Pons (tissue), 1 donor: ENCODE data around the gene RGS14.

Source experiments
- DNase-seq: peaks from one replicate; pipeline ENCODE4 v3.0.0-alpha.2; 2016; ENCODE audit warnings: low spot score

RGS14 gene

GRCh38 chr5:177357459-177358351 lies at the start of gene RGS14:
Gene RGS14, plus strand, starts transcription at chr5:177357924. Its CDS starts 101 bp downstream, at chr5:177358025.
- peak; percentile 66 for DNase-seq

- DNase-seq: no peak
Measured at GRCh38 chr5:177308740-177309139, 49.0 kb upstream of the RGS14 start.

- no peak for DNase-seq
Measured at GRCh38 chr5:177309351-177310191, 48.2 kb upstream of the RGS14 start.

- DNase-seq: no peak
Measured at GRCh38 chr5:177310332-177310731, 47.4 kb upstream of the RGS14 start.

GRCh38 chr5:177310757-177311391 lies 46.9 kb upstream of the RGS14 start:
- DNase-seq: no peak

GRCh38 chr5:177311392-177311722 lies 46.4 kb upstream of the RGS14 start:
- no peak for DNase-seq

- peak; percentile 93 for DNase-seq
Measured at GRCh38 chr5:177311723-177312648, 45.7 kb upstream of the RGS14 start, which contains the start of gene MXD3. Gene MXD3, minus strand, starts transcription at chr5:177311898. Its CDS starts 68 bp downstream, at chr5:177311830.

- no peak for DNase-seq
Measured at GRCh38 chr5:177312649-177313181, 45.0 kb upstream of the RGS14 start.

GRCh38 chr5:177313561-177314259 lies 44.0 kb upstream of the RGS14 start:
- no peak for DNase-seq

GRCh38 chr5:177314376-177315342 lies 43.1 kb upstream of the RGS14 start:
- DNase-seq: no peak

- DNase-seq: no peak
Measured at GRCh38 chr5:177315411-177315810, 42.3 kb upstream of the RGS14 start.

GRCh38 chr5:177316005-177316404 lies 41.7 kb upstream of the RGS14 start:
- DNase-seq: no peak

GRCh38 chr5:177317959-177318377 lies 39.8 kb upstream of the RGS14 start:
- DNase-seq: peak; percentile 76

GRCh38 chr5:177319913-177320588 lies 37.7 kb upstream of the RGS14 start:
- no peak for DNase-seq

- peak; percentile 70 for DNase-seq
Measured at GRCh38 chr5:177320879-177321278, 36.8 kb upstream of the RGS14 start.

- no peak for DNase-seq
Measured at GRCh38 chr5:177325868-177326381, 31.8 kb upstream of the RGS14 start.

GRCh38 chr5:177327539-177328522 lies 29.9 kb upstream of the RGS14 start:
- DNase-seq: no peak
